ENCODE data around the gene SS18L1. TPM values are rescaled to one million over a fixed set of nuclear protein-coding genes. Genes with fewer than 3 reads are reported as not detected.

Gene SS18L1
- total and polyA plus RNA-seq, 2 experiments from 2014 or later = 6.5 to 32.6 TPM

DNA sequence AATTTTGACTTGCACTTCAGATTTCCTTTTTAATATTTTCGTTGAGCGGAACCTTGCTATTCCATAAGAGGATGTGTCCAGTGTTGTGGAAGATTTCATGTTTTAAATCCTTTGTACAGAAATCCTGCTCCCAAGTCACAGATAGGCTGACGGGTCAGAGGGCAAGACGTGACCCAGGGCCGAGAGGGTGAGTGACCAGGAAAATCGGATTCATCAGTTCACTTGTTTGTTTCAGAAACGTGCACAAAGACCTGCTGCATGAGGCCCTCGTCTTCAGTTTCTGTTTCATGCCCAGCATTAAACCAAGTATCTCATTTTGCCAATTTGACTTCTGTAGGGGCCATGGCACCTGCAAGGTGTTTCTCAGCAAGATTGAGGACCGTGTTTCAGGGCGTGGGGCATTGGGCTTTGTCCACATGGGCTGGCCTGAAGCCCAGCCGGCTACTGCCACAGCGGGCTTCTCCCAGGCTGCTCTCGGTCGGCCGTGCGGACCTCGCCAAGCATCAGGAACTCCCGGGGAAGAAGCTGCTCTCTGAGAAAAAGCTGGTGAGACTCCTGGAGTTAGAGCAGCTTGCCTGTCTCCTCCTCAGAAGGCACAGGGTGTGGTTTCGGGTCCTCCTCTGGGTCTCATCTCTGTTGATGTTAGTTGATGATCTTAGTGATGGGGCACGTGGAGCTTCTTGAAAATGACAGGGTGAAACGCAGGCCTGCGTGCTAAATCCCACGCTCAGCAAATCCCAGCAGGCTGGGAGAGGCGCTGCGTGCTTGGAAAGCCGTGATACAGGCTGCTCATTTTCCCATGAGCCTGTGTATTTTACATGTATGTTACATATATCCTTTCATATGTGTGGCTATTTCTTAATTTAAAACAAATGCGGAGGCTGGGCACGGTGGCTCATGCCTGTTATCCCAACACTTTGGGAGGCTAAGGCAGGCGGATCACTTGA is 49.8 kb downstream of the SS18L1 start:
- Histone ChIP-seq H3K4me1 (ENCODE audit: insufficient read depth) (no peaks in the 10 kb centered on the region), H3K27ac (ENCODE audit: low read depth) (no peak overlapping the region), H4K20me1 (replicated peaks; ENCODE audit: insufficient read depth) (peaks cover under 1% of the 10 kb centered on the region), H3K4me3 (no peak overlapping the region), H3F3A (replicated peaks; ENCODE audit: low read depth) (no peaks in the 10 kb centered on the region), H3K27me3 (ENCODE audit: insufficient read depth) (no peaks in the 10 kb centered on the region), H3K79me2 (replicated peaks; ENCODE audit: insufficient read depth) (peaks cover 16% of the 10 kb centered on the region), H3K36me3 (ENCODE audit: insufficient read depth) (no peaks in the 10 kb centered on the region; the same call in 1 of the 2 replicates), H3K4me2 (no peak overlapping the region), H3K9me2 (ENCODE audit: insufficient read depth) (no peaks in the 10 kb centered on the region), H2AFZ (no peak overlapping the region)
- Mint-ChIP-seq H3K4me1 (no peaks in the 10 kb centered on the region), H3K36me3 (ENCODE audit: low read depth) (peaks cover 8% of the 10 kb centered on the region), H3K4me3 (no peak overlapping the region), H3K27ac (no peak overlapping the region), H3K27me3 (ENCODE audit: insufficient read depth, low read depth, poor library complexity) (peaks cover 3% of the 10 kb centered on the region), H3K9me3 (no peaks in the 10 kb centered on the region)
- ATAC-seq (no peak), DNase-seq (ENCODE audit: low spot score) (no peak)
- TF ChIP-seq NANOG (IDR thresholded peaks at IDR 0.05; ENCODE audit: borderline replicate concordance) = no peak
- no peak for TF ChIP-seq STAT1 (IDR thresholded peaks at IDR 0.05; ENCODE audit: unreplicated experiment)
- TF ChIP-seq ZNF331 (CRISPR knock-in tag; IDR thresholded peaks at IDR 0.05; ENCODE audit: low read depth) = no peak
- TF ChIP-seq ZNF114 (CRISPR knock-in tag; IDR thresholded peaks at IDR 0.05) = no peak
- TF ChIP-seq, protein P1, sequence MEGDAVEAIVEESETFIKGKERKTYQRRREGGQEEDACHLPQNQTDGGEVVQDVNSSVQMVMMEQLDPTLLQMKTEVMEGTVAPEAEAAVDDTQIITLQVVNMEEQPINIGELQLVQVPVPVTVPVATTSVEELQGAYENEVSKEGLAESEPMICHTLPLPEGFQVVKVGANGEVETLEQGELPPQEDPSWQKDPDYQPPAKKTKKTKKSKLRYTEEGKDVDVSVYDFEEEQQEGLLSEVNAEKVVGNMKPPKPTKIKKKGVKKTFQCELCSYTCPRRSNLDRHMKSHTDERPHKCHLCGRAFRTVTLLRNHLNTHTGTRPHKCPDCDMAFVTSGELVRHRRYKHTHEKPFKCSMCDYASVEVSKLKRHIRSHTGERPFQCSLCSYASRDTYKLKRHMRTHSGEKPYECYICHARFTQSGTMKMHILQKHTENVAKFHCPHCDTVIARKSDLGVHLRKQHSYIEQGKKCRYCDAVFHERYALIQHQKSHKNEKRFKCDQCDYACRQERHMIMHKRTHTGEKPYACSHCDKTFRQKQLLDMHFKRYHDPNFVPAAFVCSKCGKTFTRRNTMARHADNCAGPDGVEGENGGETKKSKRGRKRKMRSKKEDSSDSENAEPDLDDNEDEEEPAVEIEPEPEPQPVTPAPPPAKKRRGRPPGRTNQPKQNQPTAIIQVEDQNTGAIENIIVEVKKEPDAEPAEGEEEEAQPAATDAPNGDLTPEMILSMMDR (conservative IDR thresholded peaks at IDR 0.05; ENCODE audit: low read depth in 2 of 2) = no peak
- TF ChIP-seq EZH2phosphoT487 (IDR thresholded peaks at IDR 0.05; ENCODE audit: unreplicated experiment) = no peak
- TF ChIP-seq EZH2 (IDR thresholded peaks at IDR 0.05; ENCODE audit: low read depth, unreplicated experiment) = no peak
- TF ChIP-seq, protein P2, sequence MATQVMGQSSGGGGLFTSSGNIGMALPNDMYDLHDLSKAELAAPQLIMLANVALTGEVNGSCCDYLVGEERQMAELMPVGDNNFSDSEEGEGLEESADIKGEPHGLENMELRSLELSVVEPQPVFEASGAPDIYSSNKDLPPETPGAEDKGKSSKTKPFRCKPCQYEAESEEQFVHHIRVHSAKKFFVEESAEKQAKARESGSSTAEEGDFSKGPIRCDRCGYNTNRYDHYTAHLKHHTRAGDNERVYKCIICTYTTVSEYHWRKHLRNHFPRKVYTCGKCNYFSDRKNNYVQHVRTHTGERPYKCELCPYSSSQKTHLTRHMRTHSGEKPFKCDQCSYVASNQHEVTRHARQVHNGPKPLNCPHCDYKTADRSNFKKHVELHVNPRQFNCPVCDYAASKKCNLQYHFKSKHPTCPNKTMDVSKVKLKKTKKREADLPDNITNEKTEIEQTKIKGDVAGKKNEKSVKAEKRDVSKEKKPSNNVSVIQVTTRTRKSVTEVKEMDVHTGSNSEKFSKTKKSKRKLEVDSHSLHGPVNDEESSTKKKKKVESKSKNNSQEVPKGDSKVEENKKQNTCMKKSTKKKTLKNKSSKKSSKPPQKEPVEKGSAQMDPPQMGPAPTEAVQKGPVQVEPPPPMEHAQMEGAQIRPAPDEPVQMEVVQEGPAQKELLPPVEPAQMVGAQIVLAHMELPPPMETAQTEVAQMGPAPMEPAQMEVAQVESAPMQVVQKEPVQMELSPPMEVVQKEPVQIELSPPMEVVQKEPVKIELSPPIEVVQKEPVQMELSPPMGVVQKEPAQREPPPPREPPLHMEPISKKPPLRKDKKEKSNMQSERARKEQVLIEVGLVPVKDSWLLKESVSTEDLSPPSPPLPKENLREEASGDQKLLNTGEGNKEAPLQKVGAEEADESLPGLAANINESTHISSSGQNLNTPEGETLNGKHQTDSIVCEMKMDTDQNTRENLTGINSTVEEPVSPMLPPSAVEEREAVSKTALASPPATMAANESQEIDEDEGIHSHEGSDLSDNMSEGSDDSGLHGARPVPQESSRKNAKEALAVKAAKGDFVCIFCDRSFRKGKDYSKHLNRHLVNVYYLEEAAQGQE (IDR thresholded peaks at IDR 0.05; ENCODE audit: unreplicated experiment) = no peak
- TF ChIP-seq, protein P3, sequence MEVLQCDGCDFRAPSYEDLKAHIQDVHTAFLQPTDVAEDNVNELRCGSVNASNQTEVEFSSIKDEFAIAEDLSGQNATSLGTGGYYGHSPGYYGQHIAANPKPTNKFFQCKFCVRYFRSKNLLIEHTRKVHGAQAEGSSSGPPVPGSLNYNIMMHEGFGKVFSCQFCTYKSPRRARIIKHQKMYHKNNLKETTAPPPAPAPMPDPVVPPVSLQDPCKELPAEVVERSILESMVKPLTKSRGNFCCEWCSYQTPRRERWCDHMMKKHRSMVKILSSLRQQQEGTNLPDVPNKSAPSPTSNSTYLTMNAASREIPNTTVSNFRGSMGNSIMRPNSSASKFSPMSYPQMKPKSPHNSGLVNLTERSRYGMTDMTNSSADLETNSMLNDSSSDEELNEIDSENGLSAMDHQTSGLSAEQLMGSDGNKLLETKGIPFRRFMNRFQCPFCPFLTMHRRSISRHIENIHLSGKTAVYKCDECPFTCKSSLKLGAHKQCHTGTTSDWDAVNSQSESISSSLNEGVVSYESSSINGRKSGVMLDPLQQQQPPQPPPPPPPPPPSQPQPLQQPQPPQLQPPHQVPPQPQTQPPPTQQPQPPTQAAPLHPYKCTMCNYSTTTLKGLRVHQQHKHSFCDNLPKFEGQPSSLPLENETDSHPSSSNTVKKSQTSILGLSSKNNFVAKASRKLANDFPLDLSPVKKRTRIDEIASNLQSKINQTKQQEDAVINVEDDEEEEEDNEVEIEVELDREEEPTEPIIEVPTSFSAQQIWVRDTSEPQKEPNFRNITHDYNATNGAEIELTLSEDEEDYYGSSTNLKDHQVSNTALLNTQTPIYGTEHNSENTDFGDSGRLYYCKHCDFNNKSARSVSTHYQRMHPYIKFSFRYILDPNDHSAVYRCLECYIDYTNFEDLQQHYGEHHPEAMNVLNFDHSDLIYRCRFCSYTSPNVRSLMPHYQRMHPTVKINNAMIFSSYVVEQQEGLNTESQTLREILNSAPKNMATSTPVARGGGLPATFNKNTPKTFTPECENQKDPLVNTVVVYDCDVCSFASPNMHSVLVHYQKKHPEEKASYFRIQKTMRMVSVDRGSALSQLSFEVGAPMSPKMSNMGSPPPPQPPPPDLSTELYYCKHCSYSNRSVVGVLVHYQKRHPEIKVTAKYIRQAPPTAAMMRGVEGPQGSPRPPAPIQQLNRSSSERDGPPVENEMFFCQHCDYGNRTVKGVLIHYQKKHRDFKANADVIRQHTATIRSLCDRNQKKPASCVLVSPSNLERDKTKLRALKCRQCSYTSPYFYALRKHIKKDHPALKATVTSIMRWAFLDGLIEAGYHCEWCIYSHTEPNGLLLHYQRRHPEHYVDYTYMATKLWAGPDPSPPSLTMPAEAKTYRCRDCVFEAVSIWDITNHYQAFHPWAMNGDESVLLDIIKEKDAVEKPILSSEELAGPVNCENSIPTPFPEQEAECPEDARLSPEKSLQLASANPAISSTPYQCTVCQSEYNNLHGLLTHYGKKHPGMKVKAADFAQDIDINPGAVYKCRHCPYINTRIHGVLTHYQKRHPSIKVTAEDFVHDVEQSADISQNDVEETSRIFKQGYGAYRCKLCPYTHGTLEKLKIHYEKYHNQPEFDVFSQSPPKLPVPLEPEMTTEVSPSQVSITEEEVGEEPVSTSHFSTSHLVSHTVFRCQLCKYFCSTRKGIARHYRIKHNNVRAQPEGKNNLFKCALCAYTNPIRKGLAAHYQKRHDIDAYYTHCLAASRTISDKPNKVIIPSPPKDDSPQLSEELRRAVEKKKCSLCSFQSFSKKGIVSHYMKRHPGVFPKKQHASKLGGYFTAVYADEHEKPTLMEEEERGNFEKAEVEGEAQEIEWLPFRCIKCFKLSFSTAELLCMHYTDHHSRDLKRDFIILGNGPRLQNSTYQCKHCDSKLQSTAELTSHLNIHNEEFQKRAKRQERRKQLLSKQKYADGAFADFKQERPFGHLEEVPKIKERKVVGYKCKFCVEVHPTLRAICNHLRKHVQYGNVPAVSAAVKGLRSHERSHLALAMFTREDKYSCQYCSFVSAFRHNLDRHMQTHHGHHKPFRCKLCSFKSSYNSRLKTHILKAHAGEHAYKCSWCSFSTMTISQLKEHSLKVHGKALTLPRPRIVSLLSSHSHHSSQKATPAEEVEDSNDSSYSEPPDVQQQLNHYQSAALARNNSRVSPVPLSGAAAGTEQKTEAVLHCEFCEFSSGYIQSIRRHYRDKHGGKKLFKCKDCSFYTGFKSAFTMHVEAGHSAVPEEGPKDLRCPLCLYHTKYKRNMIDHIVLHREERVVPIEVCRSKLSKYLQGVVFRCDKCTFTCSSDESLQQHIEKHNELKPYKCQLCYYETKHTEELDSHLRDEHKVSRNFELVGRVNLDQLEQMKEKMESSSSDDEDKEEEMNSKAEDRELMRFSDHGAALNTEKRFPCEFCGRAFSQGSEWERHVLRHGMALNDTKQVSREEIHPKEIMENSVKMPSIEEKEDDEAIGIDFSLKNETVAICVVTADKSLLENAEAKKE (CRISPR knock-in tag; IDR thresholded peaks at IDR 0.05) = no peak
- no peak for TF ChIP-seq POLR2AphosphoS5 (IDR thresholded peaks at IDR 0.05; ENCODE audit: low read depth)
- no peak for TF ChIP-seq JUNB (IDR thresholded peaks at IDR 0.05; ENCODE audit: unreplicated experiment)
- TF ChIP-seq, protein P4, sequence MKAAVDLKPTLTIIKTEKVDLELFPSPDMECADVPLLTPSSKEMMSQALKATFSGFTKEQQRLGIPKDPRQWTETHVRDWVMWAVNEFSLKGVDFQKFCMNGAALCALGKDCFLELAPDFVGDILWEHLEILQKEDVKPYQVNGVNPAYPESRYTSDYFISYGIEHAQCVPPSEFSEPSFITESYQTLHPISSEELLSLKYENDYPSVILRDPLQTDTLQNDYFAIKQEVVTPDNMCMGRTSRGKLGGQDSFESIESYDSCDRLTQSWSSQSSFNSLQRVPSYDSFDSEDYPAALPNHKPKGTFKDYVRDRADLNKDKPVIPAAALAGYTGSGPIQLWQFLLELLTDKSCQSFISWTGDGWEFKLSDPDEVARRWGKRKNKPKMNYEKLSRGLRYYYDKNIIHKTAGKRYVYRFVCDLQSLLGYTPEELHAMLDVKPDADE (IDR thresholded peaks at IDR 0.05) = no peak
- no peak for TF ChIP-seq CREB1 (CRISPR knock-in tag; IDR thresholded peaks at IDR 0.05; ENCODE audit: low read depth)
